HG03139 (cell line): Measurements from ENCODE around the gene TAF13.

Experiments
- ATAC-seq: cut with Tn5 transposase; IDR thresholded peaks from one replicate; pipeline ENCODE4 v1.9.1; 2021; ENCODE audit not compliant: unreplicated experiment

The TAF13 gene, protein sequence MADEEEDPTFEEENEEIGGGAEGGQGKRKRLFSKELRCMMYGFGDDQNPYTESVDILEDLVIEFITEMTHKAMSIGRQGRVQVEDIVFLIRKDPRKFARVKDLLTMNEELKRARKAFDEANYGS

DNA sequence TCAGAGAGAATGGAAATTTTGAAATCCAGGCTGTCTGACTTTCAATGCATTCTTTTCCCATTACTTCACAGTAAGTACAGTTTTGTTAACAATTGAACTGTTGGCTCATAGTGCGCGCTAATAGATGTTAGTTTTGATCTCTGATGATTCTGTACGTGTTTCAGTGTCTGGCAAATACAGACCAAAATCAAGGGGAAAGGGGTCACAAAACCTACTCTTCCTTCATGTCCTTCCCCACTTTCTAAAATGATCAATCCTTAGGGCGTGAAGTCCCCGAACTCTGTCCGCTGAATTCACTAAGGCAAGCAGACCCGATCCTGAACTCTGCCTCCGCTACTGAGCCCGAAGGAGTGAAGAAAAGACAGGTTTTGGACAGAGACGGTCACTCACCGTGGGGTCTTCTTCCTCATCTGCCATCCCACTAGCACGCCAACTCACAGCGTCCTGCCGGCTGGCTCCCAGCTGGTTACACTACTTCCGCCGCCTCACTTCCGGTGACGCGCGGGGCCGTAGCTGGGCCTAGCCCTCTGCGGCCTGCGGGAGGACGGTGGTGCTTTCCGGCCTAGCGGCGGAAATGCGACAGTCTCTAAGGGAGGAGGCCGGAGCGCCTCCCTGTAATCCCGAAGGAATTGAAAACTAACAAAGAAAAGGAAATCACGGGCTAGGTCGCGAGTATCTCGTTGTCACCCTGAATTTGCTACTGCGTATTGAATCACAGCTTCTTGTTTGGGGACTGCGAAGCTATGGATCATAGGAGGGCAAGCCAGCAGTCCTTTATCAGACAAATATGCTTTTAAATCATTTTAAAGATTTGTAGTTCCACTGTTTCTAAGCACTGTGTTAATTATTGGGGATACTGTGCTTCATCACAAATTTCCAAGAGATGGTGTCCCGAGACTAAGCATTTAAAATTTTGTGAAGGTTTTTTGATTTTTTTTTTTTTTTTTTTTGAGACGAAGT is at the start of gene TAF13:
TAF13 (minus strand) TSS at position 473 of the 960 bp plus-strand sequence; CDS start at position 417, 56 bp downstream.
- ATAC-seq: peak; percentile 98

DNA sequence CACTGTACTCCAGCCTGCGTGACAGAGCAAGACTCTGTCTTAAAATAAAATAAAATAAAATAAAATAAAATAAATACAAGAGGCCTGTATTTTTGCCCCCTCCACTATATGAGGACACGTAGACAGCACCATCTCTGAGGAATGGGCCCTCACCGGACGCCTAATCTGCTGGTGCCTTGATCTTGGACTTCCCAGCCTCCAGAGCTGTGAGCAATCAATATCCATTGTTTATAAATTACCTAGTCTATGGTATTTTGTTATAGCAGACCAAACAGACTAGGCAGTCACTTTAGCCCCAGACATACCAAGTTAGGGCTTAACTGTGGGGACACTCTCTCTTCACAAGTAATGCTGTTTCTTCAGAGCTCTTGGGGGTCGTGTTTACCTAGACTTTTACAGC is 44.6 kb upstream of the TAF13 start:
- no peak for ATAC-seq

DNA sequence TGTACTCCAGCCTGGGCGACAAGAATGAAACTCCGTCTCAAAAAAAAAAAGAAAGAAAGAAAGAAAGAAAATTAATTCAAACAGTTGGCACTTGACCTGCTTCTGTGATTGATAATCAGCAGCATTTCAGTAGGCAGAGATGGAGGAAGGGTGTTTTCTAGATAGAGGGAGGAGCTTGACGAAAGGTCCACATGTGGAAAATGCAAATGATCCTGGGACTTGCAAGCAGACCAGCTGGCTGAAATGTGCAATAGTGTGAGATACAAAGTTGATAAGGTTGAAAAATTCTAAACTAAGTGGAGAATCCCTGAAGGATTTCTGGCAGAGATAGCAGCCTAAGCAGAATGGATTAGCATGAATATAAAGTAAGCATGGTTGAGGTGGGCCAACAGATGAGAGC is 42.3 kb upstream of the TAF13 start:
- no peak for ATAC-seq

DNA sequence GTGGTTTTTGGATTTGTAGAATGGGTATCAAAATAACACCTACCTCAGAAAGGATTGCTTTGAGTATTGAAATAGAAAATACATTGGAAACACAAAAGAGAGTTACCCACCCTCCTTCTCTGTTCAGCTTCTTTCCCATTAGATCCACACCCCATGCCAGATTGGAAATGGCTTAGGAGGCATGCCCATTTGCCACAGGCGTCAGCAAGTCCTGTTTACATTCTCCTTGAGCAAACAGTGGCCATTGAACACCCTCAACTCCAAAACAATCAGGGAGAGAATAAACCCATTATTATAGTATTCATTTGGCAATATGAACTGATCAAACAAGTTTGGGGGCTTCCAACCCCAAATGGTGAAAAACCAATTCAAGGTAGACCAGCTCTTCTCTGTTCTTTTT is 40.5 kb upstream of the TAF13 start:
- ATAC-seq: no peak

DNA sequence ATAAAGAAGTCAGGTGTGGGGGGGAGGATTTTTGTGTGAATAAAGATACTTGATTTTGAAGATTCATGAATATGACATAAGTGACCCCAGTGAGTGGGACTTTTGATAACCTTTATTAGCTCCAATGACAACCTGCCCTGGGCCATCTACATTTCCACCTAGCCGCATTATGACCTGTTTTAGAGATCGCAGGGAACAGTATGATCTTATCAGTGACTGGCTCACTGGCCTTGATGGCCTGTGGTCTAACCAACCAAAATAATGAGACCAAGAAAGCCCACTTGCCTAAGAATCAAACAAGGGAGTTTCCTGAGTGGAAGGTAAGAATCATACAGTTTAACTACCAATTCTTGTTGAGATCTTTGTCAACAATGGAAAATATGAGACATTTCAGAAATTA is 39.9 kb upstream of the TAF13 start:
- ATAC-seq: no peak

DNA sequence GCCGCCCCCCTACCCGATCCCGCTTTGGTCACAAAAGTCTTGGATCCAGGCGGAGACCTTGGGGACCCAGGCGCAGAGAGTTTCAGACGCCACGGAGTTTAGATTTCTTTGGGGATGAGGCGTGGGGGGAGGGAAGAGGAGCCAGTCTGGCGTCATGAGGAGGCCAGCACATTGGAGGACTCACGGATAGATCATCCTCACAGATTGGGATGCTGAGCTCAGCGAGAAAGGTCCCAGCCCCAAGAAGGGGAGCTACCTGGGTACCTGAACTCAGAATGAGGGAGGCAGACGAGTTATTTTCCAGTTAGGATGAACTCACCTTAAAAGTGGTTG is 38.5 kb upstream of the TAF13 start:
- ATAC-seq: no peak

DNA sequence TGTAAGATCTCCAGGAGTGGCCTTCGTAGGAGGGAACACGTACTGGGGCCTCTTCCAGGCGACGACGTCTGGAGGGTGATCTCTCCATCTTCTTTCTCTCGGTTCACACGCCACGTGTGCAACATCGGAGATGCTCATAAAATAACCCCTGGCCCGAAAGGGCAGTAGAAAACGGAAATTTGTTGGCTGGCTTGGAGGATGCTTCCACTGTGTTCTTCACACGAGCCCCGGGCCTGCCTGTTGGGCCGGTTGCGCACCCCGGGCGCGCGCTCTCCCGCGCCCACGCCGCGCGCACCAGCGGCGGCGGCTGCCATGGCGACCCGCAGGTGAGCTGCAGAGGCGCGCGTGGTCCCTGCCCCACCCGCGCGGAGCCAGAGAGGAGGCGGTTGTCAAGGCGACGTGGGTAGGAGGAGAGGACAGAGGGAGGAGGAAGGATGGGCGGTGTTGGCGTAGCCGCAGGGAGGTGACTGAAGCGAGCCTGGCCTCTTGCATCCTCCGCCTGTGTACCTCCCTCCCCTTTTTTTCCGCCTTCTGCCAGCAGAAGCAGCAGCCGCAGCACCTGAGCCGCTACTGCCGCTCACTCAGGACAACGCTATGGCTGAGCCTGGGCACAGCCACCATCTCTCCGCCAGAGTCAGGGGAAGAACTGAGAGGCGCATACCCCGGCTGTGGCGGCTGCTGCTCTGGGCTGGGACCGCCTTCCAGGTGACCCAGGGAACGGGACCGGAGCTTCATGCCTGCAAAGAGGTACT is 38.0 kb upstream of the TAF13 start, which contains the start of gene ELAPOR1:
ELAPOR1 (plus strand) TSS at position 526 of the 752 bp plus-strand sequence; CDS start at position 595, 69 bp downstream.
- peak; percentile 56 for ATAC-seq

DNA sequence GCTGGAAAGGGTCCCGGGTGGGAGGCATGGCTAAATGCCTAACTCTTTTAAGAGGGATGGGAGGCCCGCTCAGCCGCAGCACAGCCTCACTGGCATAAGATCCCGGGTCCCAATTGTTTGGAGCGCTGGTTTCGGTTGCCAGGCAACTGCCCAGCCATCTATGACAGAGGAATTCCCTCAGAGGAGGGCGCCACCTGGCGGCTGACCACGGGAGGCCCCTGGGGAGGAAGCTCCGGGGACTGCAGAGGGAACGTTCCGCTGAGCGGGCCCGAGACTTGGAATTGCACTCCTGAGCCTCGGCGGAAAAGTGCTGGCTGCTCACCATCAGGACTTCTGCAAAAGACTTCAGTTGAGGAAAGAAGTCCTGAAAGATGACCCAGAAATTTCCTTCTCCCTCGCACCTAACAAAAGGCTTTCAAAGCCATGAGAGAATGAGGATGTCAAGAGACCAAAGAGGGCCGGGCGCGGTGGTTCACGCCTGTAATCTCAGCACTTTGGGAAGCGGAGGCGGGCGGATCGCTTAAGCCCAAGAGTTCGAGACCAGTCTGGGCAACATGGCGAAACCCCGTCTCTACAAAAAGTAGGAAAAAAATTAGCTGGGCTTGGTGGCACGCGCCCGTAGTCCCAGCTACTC is 37.0 kb upstream of the TAF13 start:
- peak; percentile 52 for ATAC-seq

DNA sequence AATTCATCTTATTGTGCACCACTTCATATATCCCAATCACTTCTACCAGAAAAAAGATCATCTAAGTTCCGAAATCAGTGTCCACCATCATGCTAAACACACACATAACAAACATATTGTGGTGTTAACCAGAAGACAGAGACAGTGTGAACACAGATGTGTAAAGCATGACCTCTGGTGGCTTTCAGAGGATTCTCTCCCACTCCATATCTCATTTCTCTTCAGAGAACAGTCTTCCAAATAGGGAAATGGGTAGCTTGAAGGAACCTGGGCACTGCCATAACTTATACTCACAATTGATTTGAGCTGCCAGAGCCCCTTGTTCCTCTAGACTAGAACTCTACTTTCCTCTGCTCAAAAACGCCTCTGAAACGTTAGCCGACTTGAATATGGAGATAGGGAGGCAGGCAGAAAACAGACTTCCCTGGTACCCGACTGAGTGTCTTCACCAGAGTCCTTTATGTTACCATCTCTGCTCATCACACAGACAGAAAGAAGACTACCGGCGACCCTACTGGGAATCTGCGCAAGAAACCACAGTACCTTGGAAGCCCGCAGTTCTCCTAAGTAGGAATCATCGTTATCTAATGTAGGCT is 36.4 kb upstream of the TAF13 start:
- ATAC-seq: no peak

DNA sequence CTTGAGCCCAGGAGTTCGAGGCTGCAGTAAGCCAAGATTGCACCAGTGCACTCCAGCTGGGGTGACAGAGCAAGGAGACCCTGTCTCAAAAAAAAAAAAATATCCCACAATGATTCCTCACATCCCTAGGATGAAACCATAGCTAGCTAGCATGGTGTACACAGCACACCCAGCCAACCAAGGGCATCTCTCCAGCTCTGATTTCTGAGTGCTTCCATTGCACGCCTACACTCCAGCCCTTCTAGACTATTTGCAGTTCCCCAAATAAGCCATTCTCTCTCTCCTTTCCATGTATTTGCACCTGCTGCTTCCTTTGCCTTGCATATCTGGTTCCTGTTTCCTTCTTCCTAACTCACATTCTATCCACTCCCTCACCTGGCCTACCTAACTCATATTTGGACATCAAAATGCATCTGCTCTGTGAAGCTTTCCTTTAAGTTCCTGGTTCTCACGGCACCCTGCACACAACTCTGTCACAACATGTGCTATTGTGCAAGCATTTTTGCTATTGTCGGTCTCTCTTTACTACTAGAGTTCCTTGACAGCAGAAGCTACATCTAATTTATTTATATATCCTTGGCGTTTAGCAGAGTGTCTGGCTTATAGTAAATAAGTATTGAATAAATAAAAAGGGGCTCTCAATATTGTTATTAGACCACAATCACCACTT is 35.7 kb upstream of the TAF13 start:
- ATAC-seq: no peak

DNA sequence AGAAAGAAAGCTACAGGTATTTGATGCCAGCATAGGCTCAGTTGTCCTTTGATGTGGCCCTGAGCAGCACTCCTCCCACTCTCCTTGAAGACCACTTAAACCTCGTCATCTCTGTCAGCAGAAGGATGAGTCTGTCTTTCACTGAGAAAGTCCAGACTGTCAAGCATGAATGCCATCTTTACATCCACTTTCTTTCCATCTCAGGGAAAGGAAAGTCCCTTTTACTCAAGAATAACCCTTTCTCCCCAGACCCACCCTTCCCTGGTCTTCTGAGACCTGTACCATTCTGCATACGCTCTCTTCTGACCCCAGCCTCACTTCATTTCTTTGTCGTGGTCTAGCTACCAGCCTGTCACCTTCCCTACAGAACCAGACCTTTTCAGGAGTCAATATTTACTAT is 34.1 kb upstream of the TAF13 start:
- ATAC-seq: no peak

DNA sequence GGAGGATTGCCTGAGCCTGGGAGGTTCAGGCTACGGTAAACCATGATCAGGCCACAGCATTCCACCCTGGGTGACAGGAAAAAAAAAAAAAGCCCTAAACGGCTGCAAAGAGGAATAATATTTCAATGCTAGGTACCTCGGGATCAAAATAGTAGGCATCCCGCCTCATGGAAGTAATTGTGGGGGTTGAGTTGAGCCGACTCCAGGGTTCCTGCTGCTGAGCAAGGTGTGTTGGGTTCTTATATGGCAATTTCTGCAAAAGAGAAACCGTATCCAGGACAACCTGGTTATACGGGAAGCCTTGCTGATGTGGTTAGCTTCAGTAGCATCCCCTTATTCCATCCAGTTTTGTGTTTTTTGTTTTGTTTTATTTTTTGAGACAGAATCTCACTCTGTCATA is 32.0 kb upstream of the TAF13 start:
- no peak for ATAC-seq

DNA sequence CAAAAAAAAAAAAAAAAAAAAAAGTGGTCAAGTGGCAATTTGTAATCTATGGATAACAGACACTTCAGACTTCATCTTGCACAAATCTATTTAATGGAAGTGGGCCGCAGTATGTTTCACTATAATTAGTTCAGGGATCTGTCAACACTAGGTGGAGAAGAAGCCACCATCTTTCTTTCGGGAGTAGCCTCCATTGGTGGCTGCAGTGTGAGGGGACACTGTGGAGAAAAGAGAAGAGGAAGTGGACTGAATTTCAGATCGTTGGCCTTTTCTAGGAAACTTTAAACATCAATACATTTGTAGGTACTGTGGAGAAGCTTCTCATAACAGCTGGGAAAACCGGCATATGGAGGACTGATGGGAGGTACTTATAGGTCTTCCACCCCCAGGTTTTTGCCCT is 30.1 kb upstream of the TAF13 start:
- ATAC-seq: no peak

DNA sequence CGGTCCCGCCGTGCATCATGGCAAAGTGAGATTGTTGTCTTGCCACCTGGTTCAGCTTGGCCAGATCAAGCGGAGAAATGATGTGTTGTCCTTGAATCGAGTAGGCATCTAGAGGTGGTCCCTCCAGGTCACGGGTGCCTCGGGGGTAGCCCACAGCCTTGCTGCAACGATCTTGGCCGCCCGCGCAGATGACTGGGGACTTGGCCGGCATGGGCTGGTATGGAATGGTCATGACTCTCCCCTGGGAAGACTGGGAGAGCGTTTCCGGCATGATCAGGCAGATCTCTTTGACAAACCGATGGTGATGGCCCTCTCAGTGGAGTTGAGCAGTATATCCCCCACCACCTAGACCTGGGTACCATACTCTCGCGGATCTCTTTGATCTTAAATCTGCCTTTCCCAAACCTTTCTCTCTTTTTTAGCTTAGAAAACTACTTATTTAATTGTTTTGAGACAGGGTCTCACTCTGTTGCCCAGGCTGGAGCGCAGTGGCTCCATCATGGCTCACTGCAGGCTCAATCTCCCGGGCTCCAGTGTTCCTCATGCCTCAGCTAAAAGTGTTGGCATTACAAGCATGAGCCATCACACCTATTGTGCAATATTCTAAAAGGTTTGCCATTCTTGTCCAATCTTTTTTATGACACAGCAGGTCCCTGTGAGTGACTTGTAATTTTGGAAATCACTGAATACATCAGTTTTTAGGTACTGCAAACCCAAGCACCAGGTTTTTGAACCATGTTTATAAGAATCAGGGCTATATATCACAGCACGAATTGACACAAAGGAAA is 28.8 kb upstream of the TAF13 start:
- no peak for ATAC-seq

DNA sequence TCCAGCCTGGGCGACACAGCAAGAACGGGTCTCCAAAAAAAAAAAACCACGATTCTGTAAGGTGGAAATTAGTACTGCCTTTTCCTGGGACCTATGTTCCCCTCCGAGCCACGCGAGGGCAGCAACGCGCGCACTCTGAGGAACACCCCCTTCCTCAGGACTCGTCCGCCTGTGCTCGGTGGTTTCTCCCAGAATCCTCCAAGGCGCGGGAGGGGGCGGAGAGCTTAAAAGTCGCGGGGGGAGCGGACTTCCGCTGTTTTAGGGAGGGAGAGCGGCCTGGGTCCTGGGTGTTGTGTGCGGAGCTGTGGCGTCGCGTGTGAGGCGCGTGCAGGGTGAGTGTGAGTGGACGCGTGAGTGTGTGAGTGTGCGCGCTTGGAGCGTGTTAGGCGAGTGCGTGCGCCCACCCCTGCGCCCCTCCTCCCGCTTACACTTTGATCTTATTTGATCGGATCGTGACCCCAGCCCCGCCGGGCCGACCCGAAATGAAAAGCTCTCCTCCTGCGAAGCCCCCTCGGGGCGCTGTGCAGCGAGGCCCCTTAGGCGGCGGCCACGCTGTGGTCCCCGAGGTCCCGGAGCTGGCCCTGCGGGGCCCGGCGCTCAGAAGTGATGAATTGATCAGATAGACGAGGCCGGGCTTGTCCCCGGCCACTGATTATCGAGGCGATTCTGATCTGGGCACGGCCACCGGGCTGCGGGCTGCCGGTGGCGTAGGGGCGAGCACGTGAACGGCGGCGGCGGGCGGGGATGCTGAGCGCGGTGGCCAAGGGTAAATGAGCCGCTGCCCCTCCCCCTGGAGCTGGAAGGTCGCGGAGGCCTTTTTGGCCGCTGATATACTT is 24.4 kb upstream of the TAF13 start:
- peak; percentile 88 for ATAC-seq

DNA sequence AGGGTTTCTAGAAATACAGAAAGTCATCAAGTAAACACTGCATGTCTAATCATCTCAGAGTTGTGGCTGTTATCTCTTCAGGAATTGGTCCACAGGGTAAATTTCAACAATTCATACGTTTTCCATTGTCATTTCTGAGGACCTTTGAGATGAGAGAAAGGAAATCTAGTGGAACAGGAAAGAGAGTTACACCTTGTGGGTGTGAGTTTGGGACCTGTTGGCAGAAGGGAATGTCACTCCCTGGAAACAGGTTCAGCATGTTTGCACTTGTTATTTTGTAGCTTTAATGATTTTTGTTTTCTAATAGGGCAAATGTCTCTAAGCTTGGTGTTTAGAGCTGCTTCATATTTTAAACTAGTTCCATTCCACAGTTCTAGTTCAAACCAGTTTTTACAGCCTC is 20.3 kb upstream of the TAF13 start:
- ATAC-seq: no peak

DNA sequence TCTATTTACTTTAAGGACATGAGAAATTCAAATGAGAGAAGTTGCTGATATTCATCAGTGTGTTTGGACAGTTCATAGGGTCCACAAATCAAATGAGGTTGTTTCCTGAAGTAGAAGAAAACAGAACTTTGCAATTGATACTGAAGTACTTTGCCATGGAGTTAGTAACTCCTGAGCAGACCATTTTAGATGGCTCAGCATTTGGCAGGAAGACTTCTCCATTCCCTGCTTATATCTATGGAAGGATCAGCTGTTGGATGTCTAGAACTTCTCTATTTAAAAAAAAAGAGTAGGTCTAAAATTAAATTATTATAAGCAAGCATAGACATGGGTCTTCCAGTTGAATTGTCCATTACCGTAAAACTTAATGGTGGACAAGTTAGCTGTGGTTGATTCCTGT is 19.8 kb upstream of the TAF13 start:
- ATAC-seq: no peak

DNA sequence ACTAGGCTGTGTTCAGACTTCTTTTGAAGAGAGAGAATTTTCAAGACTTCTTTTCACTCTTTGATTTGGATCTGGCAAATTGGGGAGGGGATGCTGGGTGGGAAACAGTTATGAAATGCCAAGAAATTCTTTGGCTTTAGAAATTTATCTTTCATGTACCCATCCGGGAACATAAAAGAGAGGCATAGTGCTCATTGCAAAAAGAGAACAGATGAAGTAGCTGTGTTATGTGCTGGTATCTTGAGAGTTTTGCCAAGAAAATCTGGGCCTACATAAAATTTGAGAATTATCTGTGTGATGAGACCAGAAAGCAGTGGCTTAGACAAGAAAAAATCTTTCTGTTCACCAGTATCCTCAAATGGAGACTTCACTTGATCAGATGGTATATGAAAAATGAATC is 19.1 kb upstream of the TAF13 start:
- no peak for ATAC-seq

DNA sequence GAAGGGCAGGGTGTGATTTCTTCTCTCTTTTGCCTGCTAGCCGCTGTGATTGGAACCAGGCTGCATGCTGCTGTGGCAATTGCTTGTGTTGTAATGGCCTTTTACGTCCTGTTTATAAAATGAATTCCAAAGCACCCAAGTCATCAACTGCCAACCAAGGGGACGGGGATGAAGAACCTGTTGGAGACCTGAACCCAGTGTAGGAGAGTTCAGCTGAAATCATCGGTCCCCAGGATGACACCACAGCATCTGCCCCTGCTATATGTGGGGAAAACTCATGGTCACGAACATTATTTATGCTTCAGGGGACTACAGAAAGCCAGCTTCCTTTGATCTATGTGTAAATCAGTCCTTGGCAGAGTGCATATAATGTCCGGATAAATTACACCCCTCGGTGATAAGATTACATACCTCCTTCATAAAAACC is 18.6 kb upstream of the TAF13 start:
- no peak for ATAC-seq
